ENCODE results near the gene ADSS1.
"Not testable (repeated sequence)": the region's sequence is repeated elsewhere in the genome, so short reads cannot be mapped to it uniquely, and the experiment has no call there.

ADSS1 gene

GRCh38 chr14:104726600-104727451 is 2.8 kb downstream of the ADSS1 start:
- Mint-ChIP-seq H3K27ac (no peak overlapping the region), H3K4me3 (no peak overlapping the region), H3K36me3 (ENCODE audit: low read depth) (no peaks in the 10 kb centered on the region), H3K9me3 (no peaks in the 10 kb centered on the region), H3K4me1 (peaks cover 17% of the 10 kb centered on the region), H3K27me3 (ENCODE audit: low read depth, poor library complexity) (peaks cover 21% of the 10 kb centered on the region)
- peak; percentile 40 for DNase-seq
- no peak for TF ChIP-seq CTCF (IDR thresholded peaks at IDR 0.05)

- no peak for DNase-seq
- TF ChIP-seq CTCF (IDR thresholded peaks at IDR 0.05), result no peak
- H3K9me3 Mint-ChIP-seq, result no peaks in the 10 kb centered on the region
- no peaks in the 10 kb centered on the region for H3K36me3 Mint-ChIP-seq (ENCODE audit: low read depth)
- H3K27ac Mint-ChIP-seq, result no peak overlapping the region
- peaks cover 12% of the 10 kb centered on the region for H3K4me1 Mint-ChIP-seq
- peaks cover 21% of the 10 kb centered on the region for H3K27me3 Mint-ChIP-seq (ENCODE audit: low read depth, poor library complexity)
- no peak overlapping the region for H3K4me3 Mint-ChIP-seq
Observed at GRCh38 chr14:104728631-104729030, 4.6 kb downstream of the ADSS1 start.

- not testable (repeated sequence) for H3K4me3 Mint-ChIP-seq; H3K9me3 Mint-ChIP-seq; DNase-seq; H3K27ac Mint-ChIP-seq; H3K36me3 Mint-ChIP-seq (ENCODE audit: low read depth)
- H3K27me3 Mint-ChIP-seq (ENCODE audit: low read depth, poor library complexity), result peaks cover 21% of the 10 kb centered on the region
- peaks cover 12% of the 10 kb centered on the region for H3K4me1 Mint-ChIP-seq
Observed at GRCh38 chr14:104729176-104729834, 5.3 kb downstream of the ADSS1 start.

- H3K27me3 Mint-ChIP-seq (ENCODE audit: low read depth, poor library complexity), result peaks cover 21% of the 10 kb centered on the region
Observed at GRCh38 chr14:104729835-104730181, 5.8 kb downstream of the ADSS1 start.

GRCh38 chr14:104730487-104730886 is 6.5 kb downstream of the ADSS1 start:
- Mint-ChIP-seq H3K27me3 (ENCODE audit: low read depth, poor library complexity) (peaks cover 21% of the 10 kb centered on the region), H3K9me3 (no peaks in the 10 kb centered on the region), H3K27ac (no peak overlapping the region), H3K4me1 (peaks cover 8% of the 10 kb centered on the region), H3K4me3 (no peak overlapping the region), H3K36me3 (ENCODE audit: low read depth) (no peaks in the 10 kb centered on the region)
- no peak for TF ChIP-seq CTCF (IDR thresholded peaks at IDR 0.05)
- no peak for DNase-seq

More at GRCh38 chr14:104729835-104730181, 5.8 kb downstream of the ADSS1 start:
- Mint-ChIP-seq H3K9me3 (no peaks in the 10 kb centered on the region), H3K27ac (no peak overlapping the region), H3K36me3 (ENCODE audit: low read depth) (no peaks in the 10 kb centered on the region), H3K4me3 (no peak overlapping the region), H3K4me1 (peaks cover 12% of the 10 kb centered on the region)
- no peak for DNase-seq
- TF ChIP-seq CTCF (IDR thresholded peaks at IDR 0.05), result no peak

- peaks cover 21% of the 10 kb centered on the region for H3K27me3 Mint-ChIP-seq (ENCODE audit: low read depth, poor library complexity)
- peaks cover 17% of the 10 kb centered on the region for H3K4me1 Mint-ChIP-seq
- H3K36me3 Mint-ChIP-seq (ENCODE audit: low read depth), result no peaks in the 10 kb centered on the region
- no peak for TF ChIP-seq CTCF (IDR thresholded peaks at IDR 0.05)
- peak overlapping the region; percentile 54 for H3K27ac Mint-ChIP-seq
- DNase-seq, result no peak
- no peaks in the 10 kb centered on the region for H3K9me3 Mint-ChIP-seq
- no peak overlapping the region for H3K4me3 Mint-ChIP-seq
Observed at GRCh38 chr14:104731320-104732294, 7.6 kb downstream of the ADSS1 start.

Measured in nephron progenitor cell (in vitro differentiated cells).